ENCODE results near the gene IL26.

DNA sequence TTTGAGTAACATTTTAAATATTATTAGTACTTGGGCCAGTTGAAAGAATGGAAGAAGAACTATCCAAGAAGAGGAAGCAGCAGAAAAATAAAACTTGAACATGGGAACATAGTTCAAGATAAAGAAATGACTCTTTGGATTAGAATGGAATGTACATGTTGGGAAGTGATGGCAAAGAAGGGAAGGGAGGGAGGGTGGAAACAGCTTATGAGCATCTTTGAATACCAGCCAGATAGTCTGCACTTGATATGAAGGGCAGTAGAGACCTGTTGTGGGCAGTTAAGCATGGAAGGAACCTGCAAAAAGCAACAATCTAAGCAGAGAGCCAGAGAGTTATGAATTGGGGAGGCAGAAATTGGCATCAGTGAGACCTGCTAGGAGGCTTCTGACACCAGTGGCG, 37.8 kb upstream of the IL26 start:
- TF ChIP-seq, protein P1, sequence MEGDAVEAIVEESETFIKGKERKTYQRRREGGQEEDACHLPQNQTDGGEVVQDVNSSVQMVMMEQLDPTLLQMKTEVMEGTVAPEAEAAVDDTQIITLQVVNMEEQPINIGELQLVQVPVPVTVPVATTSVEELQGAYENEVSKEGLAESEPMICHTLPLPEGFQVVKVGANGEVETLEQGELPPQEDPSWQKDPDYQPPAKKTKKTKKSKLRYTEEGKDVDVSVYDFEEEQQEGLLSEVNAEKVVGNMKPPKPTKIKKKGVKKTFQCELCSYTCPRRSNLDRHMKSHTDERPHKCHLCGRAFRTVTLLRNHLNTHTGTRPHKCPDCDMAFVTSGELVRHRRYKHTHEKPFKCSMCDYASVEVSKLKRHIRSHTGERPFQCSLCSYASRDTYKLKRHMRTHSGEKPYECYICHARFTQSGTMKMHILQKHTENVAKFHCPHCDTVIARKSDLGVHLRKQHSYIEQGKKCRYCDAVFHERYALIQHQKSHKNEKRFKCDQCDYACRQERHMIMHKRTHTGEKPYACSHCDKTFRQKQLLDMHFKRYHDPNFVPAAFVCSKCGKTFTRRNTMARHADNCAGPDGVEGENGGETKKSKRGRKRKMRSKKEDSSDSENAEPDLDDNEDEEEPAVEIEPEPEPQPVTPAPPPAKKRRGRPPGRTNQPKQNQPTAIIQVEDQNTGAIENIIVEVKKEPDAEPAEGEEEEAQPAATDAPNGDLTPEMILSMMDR (optimal IDR thresholded peaks at IDR 0.05 in 1 of 3, IDR thresholded peaks at IDR 0.05 in 1 of 3, conservative IDR thresholded peaks at IDR 0.05 in 1 of 3; ENCODE audit: extremely low read depth in 1 of 3, insufficient read depth in 2 of 3, low read length in 3 of 3), result no peak
- TF ChIP-seq EZH2 (IDR thresholded peaks at IDR 0.05; ENCODE audit: low read length), result no peak
